Ascending aorta (tissue), 2 donors: ENCODE results near the gene DEPDC5. TPM values are rescaled to one million over a fixed set of nuclear protein-coding genes. Genes with fewer than 3 reads are reported as not detected.

Experiments used
- DNase-seq, 2 donors: peaks; one replicate each; pipeline ENCODE4 v3.0.0-alpha.2; 2019; ENCODE audit warnings: low spot score in 2 of 2
- H3K27ac ChIP-seq, 2 donors: fragments of 200-600 bp; sonication (generic); one replicate each; pipeline ENCODE4 v1.5.1; 2016 to 2017; ENCODE audit warnings: mild to moderate bottlenecking in 1 of 2
- H3K27me3 ChIP-seq: fragments of 200-600 bp; sonication (generic); one replicate; pipeline ENCODE4 v1.5.1; 2017
- H3K36me3 ChIP-seq, 2 donors: fragments of 200-600 bp; sonication (generic); one replicate each; pipeline ENCODE4 v1.5.1; 2016
- H3K4me1 ChIP-seq, 2 donors: fragments of 200-600 bp; sonication (generic); one replicate each; pipeline ENCODE4 v1.5.1; 2016 to 2017; ENCODE audit warnings: mild to moderate bottlenecking in 1 of 2
- H3K4me3 ChIP-seq, 2 donors: fragments of 200-600 bp; sonication (generic); one replicate each; pipeline ENCODE4 v1.5.1; 2016 to 2017; ENCODE audit warnings: mild to moderate bottlenecking in 1 of 2
- H3K9me3 ChIP-seq, 2 donors: fragments of 200-600 bp; sonication (generic); one replicate each; pipeline ENCODE4 v1.5.1; 2016
- intact Hi-C: fragments of 100-400 bp; cut with DNase I; formaldehyde crosslinking; loops from one replicate; pipeline ENCODE4 v1.15.1; 2023
- total RNA-seq: library from RNA; depleted of rRNA; stranded (reverse); fragments of >200 nt; gene quantifications from one replicate; pipeline ENCODE4 v1.1.0, GENCODE V29; 2016
- TF ChIP-seq, protein P1 (sequence below), 3 experiments: fragments of 200-600 bp in 2 of 3; fragments of 450-650 bp in 1 of 3; sonication (generic) in 2 of 3; IDR thresholded peaks; one replicate each; pipeline ENCODE4 v1.5.1; 2016 to 2019; ENCODE audit warnings: antibody characterized with exemption in 3 of 3, mild to moderate bottlenecking in 1 of 3, moderate library complexity in 1 of 3

DEPDC5 gene
- total RNA-seq, 1 donor from 2014 or later: 5.2 TPM

GRCh38 chr22:31904651-31905050 lies 150.8 kb downstream of the DEPDC5 start:
- no peak for DNase-seq
- TF ChIP-seq, protein P1, sequence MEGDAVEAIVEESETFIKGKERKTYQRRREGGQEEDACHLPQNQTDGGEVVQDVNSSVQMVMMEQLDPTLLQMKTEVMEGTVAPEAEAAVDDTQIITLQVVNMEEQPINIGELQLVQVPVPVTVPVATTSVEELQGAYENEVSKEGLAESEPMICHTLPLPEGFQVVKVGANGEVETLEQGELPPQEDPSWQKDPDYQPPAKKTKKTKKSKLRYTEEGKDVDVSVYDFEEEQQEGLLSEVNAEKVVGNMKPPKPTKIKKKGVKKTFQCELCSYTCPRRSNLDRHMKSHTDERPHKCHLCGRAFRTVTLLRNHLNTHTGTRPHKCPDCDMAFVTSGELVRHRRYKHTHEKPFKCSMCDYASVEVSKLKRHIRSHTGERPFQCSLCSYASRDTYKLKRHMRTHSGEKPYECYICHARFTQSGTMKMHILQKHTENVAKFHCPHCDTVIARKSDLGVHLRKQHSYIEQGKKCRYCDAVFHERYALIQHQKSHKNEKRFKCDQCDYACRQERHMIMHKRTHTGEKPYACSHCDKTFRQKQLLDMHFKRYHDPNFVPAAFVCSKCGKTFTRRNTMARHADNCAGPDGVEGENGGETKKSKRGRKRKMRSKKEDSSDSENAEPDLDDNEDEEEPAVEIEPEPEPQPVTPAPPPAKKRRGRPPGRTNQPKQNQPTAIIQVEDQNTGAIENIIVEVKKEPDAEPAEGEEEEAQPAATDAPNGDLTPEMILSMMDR (IDR thresholded peaks at IDR 0.05): no peak
- H3K4me1 ChIP-seq: no peaks in the 10 kb centered on the region
- H3K36me3 ChIP-seq: peaks cover 18 to 49% of the 10 kb centered on the region in 2 donors
- intact Hi-C loops: no loop called here
- no peak overlapping the region for H3K27ac ChIP-seq
- no peak overlapping the region for H3K4me3 ChIP-seq
- H3K27me3 ChIP-seq: no peaks in the 10 kb centered on the region
- H3K9me3 ChIP-seq: no peaks in the 10 kb centered on the region

- H3K27ac ChIP-seq: no peak overlapping the region
- no peaks in the 10 kb centered on the region for H3K9me3 ChIP-seq
- peaks cover 23 to 51% of the 10 kb centered on the region in 2 donors for H3K36me3 ChIP-seq
- intact Hi-C loops: no loop called here
- H3K27me3 ChIP-seq: no peaks in the 10 kb centered on the region
- DNase-seq: no peak
- TF ChIP-seq, protein P1 (IDR thresholded peaks at IDR 0.05): no peak
- H3K4me1 ChIP-seq: no peaks in the 10 kb centered on the region
- no peak overlapping the region for H3K4me3 ChIP-seq
These were observed 151.5 kb downstream of the DEPDC5 start for GRCh38 chr22:31905356-31905755.

GRCh38 chr22:31906086-31906485 lies 152.3 kb downstream of the DEPDC5 start:
- no peak for DNase-seq
- intact Hi-C loops: no loop called here
- Histone ChIP-seq H3K9me3 (no peaks in the 10 kb centered on the region), H3K27ac (no peak overlapping the region), H3K4me1 (no peaks in the 10 kb centered on the region), H3K4me3 (no peak overlapping the region), H3K27me3 (no peaks in the 10 kb centered on the region), H3K36me3 (peaks cover 23 to 55% of the 10 kb centered on the region in 2 donors)
- TF ChIP-seq, protein P1 (IDR thresholded peaks at IDR 0.05): no peak

- Histone ChIP-seq H3K4me1 (no peaks in the 10 kb centered on the region), H3K36me3 (peaks cover 23 to 50% of the 10 kb centered on the region in 2 donors), H3K27ac (no peak overlapping the region), H3K4me3 (no peak overlapping the region), H3K9me3 (no peaks in the 10 kb centered on the region), H3K27me3 (no peaks in the 10 kb centered on the region)
- TF ChIP-seq, protein P1 (IDR thresholded peaks at IDR 0.05): no peak
- intact Hi-C loops: no loop called here
- DNase-seq: no peak
These were observed 152.8 kb downstream of the DEPDC5 start for GRCh38 chr22:31906569-31906968.

DNA sequence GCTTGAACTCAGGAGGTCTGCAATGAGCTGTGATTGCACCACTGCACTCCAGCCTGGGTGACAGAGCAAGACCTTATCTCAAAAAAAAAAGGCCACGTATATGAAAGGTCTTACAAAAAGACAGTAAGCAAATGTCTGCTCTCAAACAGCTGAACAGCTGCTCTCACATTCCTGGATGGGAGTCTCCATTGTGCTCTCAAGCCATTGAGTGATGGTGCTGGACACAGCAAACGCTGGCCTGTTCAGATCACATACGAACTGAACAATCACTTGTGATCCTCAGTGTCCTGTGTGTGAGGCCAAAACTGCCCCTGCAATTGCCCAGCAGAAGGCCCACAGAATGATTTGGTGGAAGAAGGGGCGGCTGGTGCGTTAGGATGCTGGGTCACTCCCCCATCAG lies 156.2 kb downstream of the DEPDC5 start:
- intact Hi-C loops: no loop called here
- Histone ChIP-seq H3K4me1 (no peaks in the 10 kb centered on the region), H3K4me3 (no peak overlapping the region), H3K27me3 (no peaks in the 10 kb centered on the region), H3K36me3 (peaks cover 8 to 30% of the 10 kb centered on the region in 2 donors), H3K27ac (no peak overlapping the region), H3K9me3 (no peaks in the 10 kb centered on the region)
- DNase-seq: no peak
- TF ChIP-seq, protein P1 (IDR thresholded peaks at IDR 0.05): no peak
